HG02610 (cell line): Measurements from ENCODE around the gene MCF2.
A peak's percentile ranks its signal among the peaks of the same experiment; 100 is the strongest.
"Not testable (repeated sequence)": the region's sequence is repeated elsewhere in the genome, so short reads cannot be mapped to it uniquely, and the experiment has no call there.

Experiments
- ATAC-seq: cut with Tn5 transposase; IDR thresholded peaks from one replicate; pipeline ENCODE4 v1.9.1; 2021; ENCODE audit warnings: mild to moderate bottlenecking, moderate library complexity; ENCODE audit not compliant: unreplicated experiment

The MCF2 gene

GRCh38 chrX:139708067-139708466 is at the start of gene MCF2:
Gene MCF2, minus strand, starts transcription at chrX:139708167. Its CDS starts 56,423 bp downstream, at chrX:139651744.
- no peak for ATAC-seq

- no peak for ATAC-seq
Measured at GRCh38 chrX:139751053-139751452, 43.1 kb upstream of the MCF2 start.

GRCh38 chrX:139750390-139750789 is 42.4 kb upstream of the MCF2 start:
- no peak for ATAC-seq

GRCh38 chrX:139739138-139739537 is 31.2 kb upstream of the MCF2 start:
- ATAC-seq, result peak; percentile 98

GRCh38 chrX:139738581-139738980 is 30.6 kb upstream of the MCF2 start:
- no peak for ATAC-seq

- ATAC-seq, result no peak
Measured at GRCh38 chrX:139736151-139736550, 28.2 kb upstream of the MCF2 start.

- ATAC-seq, result no peak
Measured at GRCh38 chrX:139734996-139735395, 27.0 kb upstream of the MCF2 start.

- peak; percentile 96 for ATAC-seq
Measured at GRCh38 chrX:139725720-139726119, 17.8 kb upstream of the MCF2 start.

GRCh38 chrX:139724626-139725025 is 16.7 kb upstream of the MCF2 start:
- no peak for ATAC-seq

- no peak for ATAC-seq
Measured at GRCh38 chrX:139720979-139721378, 13.0 kb upstream of the MCF2 start.

- ATAC-seq, result no peak
Measured at GRCh38 chrX:139720136-139720535, 12.2 kb upstream of the MCF2 start.

- ATAC-seq, result no peak
Measured at GRCh38 chrX:139702658-139703057, 5.3 kb downstream of the MCF2 start.

GRCh38 chrX:139692908-139693307 is 15.1 kb downstream of the MCF2 start:
- ATAC-seq, result no peak

- ATAC-seq, result no peak
Measured at GRCh38 chrX:139692506-139692849, 15.5 kb downstream of the MCF2 start.

- ATAC-seq, result no peak
Measured at GRCh38 chrX:139691843-139692505, 16.0 kb downstream of the MCF2 start.

GRCh38 chrX:139691493-139691842 is 16.5 kb downstream of the MCF2 start:
- ATAC-seq, result no peak

GRCh38 chrX:139685175-139685574 is 22.8 kb downstream of the MCF2 start:
- not testable (repeated sequence) for ATAC-seq

GRCh38 chrX:139680356-139680755 is 27.6 kb downstream of the MCF2 start:
- no peak for ATAC-seq

- peak; percentile 73 for ATAC-seq
Measured at GRCh38 chrX:139647597-139647996, 60.4 kb downstream of the MCF2 start.

GRCh38 chrX:139642241-139642927 is 65.6 kb downstream of the MCF2 start:
- ATAC-seq, result no peak

- ATAC-seq, result no peak
Measured at GRCh38 chrX:139640259-139640658, 67.7 kb downstream of the MCF2 start.

- no peak for ATAC-seq
Measured at GRCh38 chrX:139639253-139639652, 68.7 kb downstream of the MCF2 start.

GRCh38 chrX:139600105-139600504 is 107.9 kb downstream of the MCF2 start:
- no peak for ATAC-seq
